ENCODE data around the gene NME7. TPM values are rescaled to one million over a fixed set of nuclear protein-coding genes. Genes with fewer than 3 reads are reported as not detected.

The NME7 gene
- total RNA-seq, 1 experiment from 2014 or later: 13.2 TPM

DNA sequence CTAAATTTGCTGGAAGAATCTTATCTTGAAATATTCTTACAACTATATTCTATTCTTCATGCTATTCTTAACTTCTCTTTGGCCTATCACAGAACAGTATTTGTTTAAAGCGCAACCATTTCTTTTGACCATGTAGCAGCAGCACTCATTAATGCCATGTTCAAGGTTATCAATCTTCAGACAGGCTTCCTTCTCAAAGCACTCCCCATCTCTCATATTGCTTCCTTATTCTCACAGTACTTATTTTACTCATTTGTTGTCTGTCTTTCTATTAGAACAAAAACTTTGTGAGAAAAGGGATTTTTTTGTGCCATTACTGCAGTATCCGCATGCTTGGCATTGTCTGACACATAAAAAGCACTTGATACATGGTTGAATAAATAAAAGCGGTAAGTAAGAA is 171.4 kb downstream of the NME7 start:
- Histone ChIP-seq H3K4me2 (ENCODE audit: insufficient read depth, insufficient read length, low read length) (no peak overlapping the region), H3K14ac (ENCODE audit: insufficient read depth, low read length) (no peak overlapping the region), H3K18ac (ENCODE audit: insufficient read length, low read depth, low read length) (no peak overlapping the region), H3K56ac (ENCODE audit: insufficient read length, low read depth, low read length) (no peak overlapping the region), H3K23ac (ENCODE audit: insufficient read length, low read depth, low read length) (no peak overlapping the region), H2BK120ac (ENCODE audit: low read depth, low read length, poor library complexity, severe bottlenecking) (no peak overlapping the region), H3K23me2 (ENCODE audit: insufficient read length, low read depth, low read length, poor library complexity, severe bottlenecking) (no peaks in the 10 kb centered on the region), H2AFZ (ENCODE audit: low read length) (no peak overlapping the region), H4K8ac (replicated peaks; ENCODE audit: insufficient read length, low read depth, low read length) (no peak overlapping the region), H3K9ac (ENCODE audit: extremely low read depth, insufficient read length, low read length) (no peak overlapping the region), H2BK5ac (ENCODE audit: insufficient read length, low read length) (no peak overlapping the region), H3T11ph (ENCODE audit: low read length) (no peak overlapping the region), H4K20me1 (ENCODE audit: control insufficient read depth, insufficient read depth, insufficient read length) (no peaks in the 10 kb centered on the region), H4K91ac (ENCODE audit: insufficient read length, low read depth, low read length) (no peak overlapping the region), H3K4me1 (ENCODE audit: insufficient read depth, low read length) (peaks cover 4% of the 10 kb centered on the region), H2BK12ac (ENCODE audit: insufficient read length, low read depth, low read length) (no peak overlapping the region), H3K27me3 (ENCODE audit: insufficient read depth, low read length) (no peaks in the 10 kb centered on the region), H2AK5ac (ENCODE audit: insufficient read length, low read length) (no peak overlapping the region), H3K79me2 (ENCODE audit: insufficient read depth, low read length) (no peaks in the 10 kb centered on the region), H3K9me3 (ENCODE audit: control insufficient read depth, low read depth, low read length) (no peaks in the 10 kb centered on the region), H4K5ac (ENCODE audit: insufficient read length, low read depth, low read length) (no peak overlapping the region), H2BK15ac (ENCODE audit: low read depth, low read length) (no peak overlapping the region), H3K27ac (ENCODE audit: insufficient read length, low read depth, low read length) (no peak overlapping the region), H3K4ac (ENCODE audit: low read depth, low read length) (no peak overlapping the region), H2BK20ac (ENCODE audit: low read depth, low read length, poor library complexity, severe bottlenecking) (no peak overlapping the region), H3K79me1 (ENCODE audit: insufficient read depth, low read depth, low read length, poor library complexity, severe bottlenecking) (no peaks in the 10 kb centered on the region)
- Mint-ChIP-seq H3K9me3 (peaks cover 0 to 8% of the 10 kb centered on the region in 2 experiments; a peak in 2 of 5 replicates), H3K36me3 (ENCODE audit: insufficient read depth in 1 of 3, low read depth in 3 of 3) (peaks cover 0 to 8% (median 0%) of the 10 kb centered on the region in 3 experiments; a peak in 1 of 7 replicates), H3K27ac (no peak overlapping the region), H3K27me3 (ENCODE audit: low read depth) (no peaks in the 10 kb centered on the region), H3K4me3 (no peak overlapping the region), H3K4me1 (peaks cover 6 to 7% of the 10 kb centered on the region in 2 experiments)
- no CpG with 5 or more reads among the region's 3 CpGs for WGBS (ENCODE audit: extremely low coverage, insufficient read length, low lambda C conversion rate)
- TF ChIP-seq, protein P1, sequence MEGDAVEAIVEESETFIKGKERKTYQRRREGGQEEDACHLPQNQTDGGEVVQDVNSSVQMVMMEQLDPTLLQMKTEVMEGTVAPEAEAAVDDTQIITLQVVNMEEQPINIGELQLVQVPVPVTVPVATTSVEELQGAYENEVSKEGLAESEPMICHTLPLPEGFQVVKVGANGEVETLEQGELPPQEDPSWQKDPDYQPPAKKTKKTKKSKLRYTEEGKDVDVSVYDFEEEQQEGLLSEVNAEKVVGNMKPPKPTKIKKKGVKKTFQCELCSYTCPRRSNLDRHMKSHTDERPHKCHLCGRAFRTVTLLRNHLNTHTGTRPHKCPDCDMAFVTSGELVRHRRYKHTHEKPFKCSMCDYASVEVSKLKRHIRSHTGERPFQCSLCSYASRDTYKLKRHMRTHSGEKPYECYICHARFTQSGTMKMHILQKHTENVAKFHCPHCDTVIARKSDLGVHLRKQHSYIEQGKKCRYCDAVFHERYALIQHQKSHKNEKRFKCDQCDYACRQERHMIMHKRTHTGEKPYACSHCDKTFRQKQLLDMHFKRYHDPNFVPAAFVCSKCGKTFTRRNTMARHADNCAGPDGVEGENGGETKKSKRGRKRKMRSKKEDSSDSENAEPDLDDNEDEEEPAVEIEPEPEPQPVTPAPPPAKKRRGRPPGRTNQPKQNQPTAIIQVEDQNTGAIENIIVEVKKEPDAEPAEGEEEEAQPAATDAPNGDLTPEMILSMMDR (conservative IDR thresholded peaks at IDR 0.05): no peak
- DNase-seq: no peak

All from H9 (cell line).